K562 (cell line): Measurements from ENCODE around the gene PRKCG. TPM values are rescaled to one million over a fixed set of nuclear protein-coding genes. Genes with fewer than 3 reads are reported as not detected.

Experiments used
- ATAC-seq: fragments of 200-7000 bp; cut with Tn5 transposase; 3 replicates; pipeline ENCODE4 v1.9.1; 2020; ENCODE audit warnings: moderate library complexity
- BruUV-seq: library from RNA; stranded (reverse); fragments of 400-500 nt; replicated peaks from 2 replicates; lab custom pipeline; 2021; lab: Mats Ljungman, UMichigan
- CTCF ChIA-PET: fragments of 300-600 bp; formaldehyde crosslinking; extraction: SDS; loops from one replicate; lab custom pipeline; 2021; ENCODE audit warnings: low intra/inter-chr PET ratio; lab: Yijun Ruan, JAX
- POLR2A ChIA-PET: fragments of 300-600, 350-650 bp; sonication (Branson Sonifier 250); formaldehyde crosslinking; extraction: SDS; loops from one replicate; lab custom pipeline; 2021; ENCODE audit warnings: antibody characterized with exemption, inconsistent platforms; lab: Yijun Ruan, JAX
- DNase-seq, 4 experiments: peaks; one replicate each; pipeline versions ENCODE4 v3.0.0 to v3.0.0-alpha.2; 2011 to 2018; ENCODE audit warnings: low spot score in 3 of 4, mixed read lengths in 3 of 4; ENCODE audit errors: extremely low read depth in 1 of 4
- FAIRE-seq: peaks from 2 replicates; lab custom pipeline; 2011; peaks lifted over from hg19 to GRCh38; lab: Jason Lieb, UNC
- H2AFZ ChIP-seq: 2 replicates; pipeline ENCODE4 v1.6.0; 2011; ENCODE audit warnings: low read depth, low read length, control low read depth, inconsistent platforms
- H3K27ac ChIP-seq: fragments of 200-600 bp; 3 replicates; pipeline ENCODE4 v1.8.0; 2011; ENCODE audit warnings: low read depth, mild to moderate bottlenecking, control low read depth, inconsistent platforms, low read length, moderate library complexity, mixed read lengths; ENCODE audit errors: extremely low read depth
- H3K27me3 ChIP-seq, 2 experiments: fragments of 300-600 bp in 1 of 2; 2 replicates in 1 of 2; 3 replicates in 1 of 2; pipeline versions ENCODE4 v1.6.0 to v1.8.0; 2011; ENCODE audit warnings: inconsistent platforms in 2 of 2, low read length in 2 of 2, mild to moderate bottlenecking in 1 of 2, mixed read lengths in 1 of 2, moderate library complexity in 1 of 2; ENCODE audit not compliant: control insufficient read depth in 2 of 2, insufficient read depth in 2 of 2
- H3K36me3 ChIP-seq: fragments of 300-600 bp; 3 replicates; pipeline ENCODE4 v1.8.0; 2011; ENCODE audit warnings: mild to moderate bottlenecking, low read length, inconsistent platforms; ENCODE audit not compliant: control insufficient read depth, insufficient read depth
- H3K4me1 ChIP-seq, 2 experiments: fragments of 200-600 bp in 1 of 2; replicated peaks in 1 of 2; 2 replicates in 1 of 2; 3 replicates in 1 of 2; pipeline versions ENCODE4 v1.5.1 to v1.8.0; 2011; ENCODE audit warnings: inconsistent platforms in 2 of 2, low read length in 2 of 2, mild to moderate bottlenecking in 1 of 2, mixed read lengths in 1 of 2, moderate library complexity in 1 of 2; ENCODE audit not compliant: control insufficient read depth in 2 of 2, insufficient read depth in 2 of 2
- H3K4me2 ChIP-seq: 2 replicates; pipeline ENCODE4 v1.6.1; 2011; ENCODE audit warnings: low read length, control low read depth, inconsistent platforms, mixed read lengths; ENCODE audit not compliant: insufficient read depth
- H3K4me3 ChIP-seq: fragments of 200-600 bp; sonication (generic), shearing (Covaris generic); 2 replicates; pipeline ENCODE4 v1.5.1; 2016; ENCODE audit warnings: control low read depth, inconsistent platforms
- H3K79me2 ChIP-seq: fragments of 200-600 bp; 3 replicates; pipeline ENCODE4 v1.8.0; 2011; ENCODE audit warnings: low read length, inconsistent platforms; ENCODE audit not compliant: control insufficient read depth, insufficient read depth
- H3K9ac ChIP-seq, 2 experiments: 2 replicates each; pipeline versions ENCODE4 v1.6.0 to v1.6.1; 2011; ENCODE audit warnings: low read depth in 2 of 2, low read length in 2 of 2, control low read depth in 1 of 2, inconsistent platforms in 1 of 2, mild to moderate bottlenecking in 1 of 2, mixed read lengths in 1 of 2; ENCODE audit not compliant: insufficient read depth in 1 of 2
- H3K9me1 ChIP-seq: one replicate; pipeline ENCODE4 v1.6.0; 2011; ENCODE audit warnings: inconsistent platforms, mild to moderate bottlenecking, low read length, moderate library complexity; ENCODE audit not compliant: control insufficient read depth, insufficient read depth
- H3K9me3 ChIP-seq: replicated peaks from 2 replicates; pipeline ENCODE4 v1.5.1; 2011; ENCODE audit warnings: low read depth, low read length, inconsistent platforms; ENCODE audit not compliant: control insufficient read depth, insufficient read depth
- H4K20me1 ChIP-seq: replicated peaks from 2 replicates; pipeline ENCODE4 v1.6.1; 2011; ENCODE audit warnings: low read length, inconsistent platforms, mixed read lengths; ENCODE audit not compliant: control insufficient read depth, insufficient read depth
- ETS1 ChIP-seq: conservative IDR thresholded peaks from 2 replicates; pipeline ENCODE4 v1.6.1; 2011; ENCODE audit warnings: low read depth, mild to moderate bottlenecking, low read length; ENCODE audit not compliant: control insufficient read depth
- FOXA3 ChIP-seq, 2 experiments: fragments of 450-650 bp in 1 of 2; sonication (generic) in 1 of 2; formaldehyde crosslinking; IDR thresholded peaks in 1 of 2; conservative IDR thresholded peaks in 1 of 2; 2 replicates each; pipeline versions ENCODE4 v1.4.0 to v1.8.0; 2020 to 2022; ENCODE audit warnings: mild to moderate bottlenecking in 2 of 2, missing genetic modification reagents in 1 of 2
- NEUROD1 ChIP-seq: fragments of 150-350 bp; IDR thresholded peaks from 2 replicates; pipeline ENCODE4 v1.6.1; 2014; ENCODE audit warnings: borderline replicate concordance, low read length, low read depth; ENCODE audit not compliant: partially characterized antibody
- RBM25 ChIP-seq: fragments of 200-400 bp; formaldehyde crosslinking; IDR thresholded peaks from 2 replicates; pipeline ENCODE4 v1.6.1; 2018; ENCODE audit warnings: low read length, low read depth, moderate library complexity; ENCODE audit not compliant: severe bottlenecking
- ZBTB33 ChIP-seq: sonication (generic); formaldehyde crosslinking; IDR thresholded peaks from 2 replicates; pipeline ENCODE4 v1.8.1; 2023; ENCODE audit warnings: mild to moderate bottlenecking, missing genetic modification reagents
- ZBTB43 ChIP-seq: sonication (generic); formaldehyde crosslinking; IDR thresholded peaks from 2 replicates; pipeline ENCODE4 v1.8.0; 2023; ENCODE audit warnings: mild to moderate bottlenecking, missing genetic modification reagents
- WGBS: fragments of 100-300 bp; shearing (Covaris generic); methylation state at CpG from one replicate; pipeline ENCODE4 v1.1.6; 2016; ENCODE audit warnings: low coverage, mixed read lengths; ENCODE audit not compliant: insufficient coverage; ENCODE audit errors: missing lambda C conversion rate; 5-methylcytosine and 5-hydroxymethylcytosine counted together
- in situ Hi-C: fragments of 300-500 bp; cut with MboI; formaldehyde crosslinking; loops from 4 replicates; pipeline ENCODE4 v1.15.0; 2018; ENCODE audit warnings: inconsistent platforms, mixed read lengths
- intact Hi-C: fragments of 100-400 bp; cut with micrococcal nuclease; formaldehyde crosslinking; loops from 2 replicates; pipeline ENCODE4 v1.14.2; 2022
- polyA plus RNA-seq, 8 experiments: library from polyadenylated mRNA; depleted of rRNA in 4 of 8; stranded (reverse) in 5 of 8; unstranded in 3 of 8; fragments of >200 nt; fragmentation: Nextera tagmentation in 2 of 8; fragmentation: Illumina TruSeq in 1 of 8; extraction: Ambion mirVana in 2 of 8; extraction: Trizol in 1 of 8; gene quantifications; 2 replicates each; pipeline versions ENCODE4 v1.2.1 to v1.2.3, GENCODE V29; 2011 to 2014; ENCODE audit warnings: inconsistent platforms in 1 of 8, missing spikeins in 1 of 8
- total RNA-seq, 7 experiments: library from RNA; depleted of rRNA in 6 of 7; stranded (reverse); fragments of >200 nt in 6 of 7; fragmentation: Illumina TruSeq in 2 of 7; extraction: Trizol in 2 of 7; gene quantifications; 2 replicates each; pipeline versions ENCODE4 v1.2.1 to v1.2.3, GENCODE V29; 2011 to 2021; ENCODE audit warnings: low replicate concordance in 1 of 7

Gene PRKCG
- total and polyA plus RNA-seq, 9 of the 15 experiments (the other 6 are each of a cell fraction or from before 2014, with no cell fraction given) = not detected

GRCh38 chr19:53884256-53884655 is 2.3 kb downstream of the PRKCG start:
- H2AFZ ChIP-seq = no peak overlapping the region
- no peak overlapping the region for H3K4me2 ChIP-seq
- in situ Hi-C loops = no loop called here
- ATAC-seq (no peak), DNase-seq (no peak), FAIRE-seq (no peak)
- no peaks in the 10 kb centered on the region for H4K20me1 ChIP-seq
- no peak for TF ChIP-seq ZBTB43 (CRISPR knock-in tag)
- H3K36me3 ChIP-seq = no peaks in the 10 kb centered on the region
- H3K27me3 ChIP-seq = peaks cover 15 to 17% of the 10 kb centered on the region in 2 experiments; a peak in 4 of 5 replicates
- H3K9ac ChIP-seq = no peak overlapping the region
- CTCF ChIA-PET = no interaction called here
- 11% methylated on average over 8 of the region's 12 CpGs for WGBS
- peaks cover 0 to 31% of the 10 kb centered on the region in 2 experiments; a peak in 3 of 5 replicates for H3K4me1 ChIP-seq
- H3K4me3 ChIP-seq = no peak overlapping the region
- no peaks in the 10 kb centered on the region for H3K79me2 ChIP-seq
- no peaks in the 10 kb centered on the region for H3K9me1 ChIP-seq
- no TSS peak for BruUV-seq
- no peaks in the 10 kb centered on the region for H3K9me3 ChIP-seq
- no peak overlapping the region for H3K27ac ChIP-seq
- intact Hi-C loops = no loop called here
- POLR2A ChIA-PET = interaction anchor here (0.6 to 1.5 kb wide), 4 partner anchors 8 to 178 kb away, joined by 3 read pairs; partner anchors contain the start of gene MYADM

GRCh38 chr19:53885036-53885435 is 3.0 kb downstream of the PRKCG start:
- 32% methylated on average over 10 of the region's 10 CpGs for WGBS
- no peak for ATAC-seq
- H2AFZ ChIP-seq = no peak overlapping the region
- DNase-seq = no peak
- no peak overlapping the region for H3K4me3 ChIP-seq
- TF ChIP-seq NEUROD1 (no peak), RBM25 (peak; percentile 72), FOXA3 (CRISPR knock-in tag; conservative IDR thresholded peaks at IDR 0.05 in 1 of 2, IDR thresholded peaks at IDR 0.05 in 1 of 2) (no peak), ZBTB33 (CRISPR knock-in tag) (0 out of 2 replicates have a peak, but pooled peaks have one; percentile 15), ETS1 (no peak)
- H3K9me3 ChIP-seq = no peaks in the 10 kb centered on the region
- ChIA-PET POLR2A (interaction anchor here (0.9 to 1.5 kb wide), 3 partner anchors 9 to 18 kb away, joined by 3 read pairs; partner anchors contain the start of gene MYADM), CTCF (no interaction called here)
- BruUV-seq = no TSS peak
- peaks cover 15 to 17% of the 10 kb centered on the region in 2 experiments; a peak in 4 of 5 replicates for H3K27me3 ChIP-seq
- H3K79me2 ChIP-seq = no peaks in the 10 kb centered on the region
- H3K27ac ChIP-seq = no peak overlapping the region
- no peaks in the 10 kb centered on the region for H3K9me1 ChIP-seq
- no peaks in the 10 kb centered on the region for H3K36me3 ChIP-seq
- no peak overlapping the region for H3K4me2 ChIP-seq
- in situ Hi-C loops = no loop called here
- no peak for FAIRE-seq
- intact Hi-C loops = no loop called here
- H3K9ac ChIP-seq = no peak overlapping the region
- H4K20me1 ChIP-seq = no peaks in the 10 kb centered on the region
- peaks cover 0 to 34% of the 10 kb centered on the region in 2 experiments; a peak in 3 of 5 replicates for H3K4me1 ChIP-seq
